Neutrophil (primary cell): Measurements from ENCODE around the gene DPM2.

Source experiments
- H3K27ac ChIP-seq: fragments of 200-600 bp; sonication (generic); 2 replicates; pipeline ENCODE4 v1.5.1; 2016; ENCODE audit warnings: mild to moderate bottlenecking, moderate library complexity
- H3K27me3 ChIP-seq: fragments of 200-600 bp; sonication (generic); 2 replicates; pipeline ENCODE4 v1.6.0; 2016; ENCODE audit warnings: mild to moderate bottlenecking
- H3K36me3 ChIP-seq: fragments of 200-600 bp; sonication (generic); 2 replicates; pipeline ENCODE4 v1.5.1; 2017
- H3K4me1 ChIP-seq, 2 experiments: fragments of 200-600 bp in 1 of 2; sonication (generic) in 1 of 2; 1 replicate in 1 of 2; 2 replicates in 1 of 2; pipeline versions ENCODE4 v1.5.1 to v1.6.1; 2013 to 2016; ENCODE audit warnings: low read depth in 1 of 2, low read length in 1 of 2, mild to moderate bottlenecking in 1 of 2, moderate library complexity in 1 of 2; ENCODE audit not compliant: control insufficient read depth in 1 of 2, insufficient read depth in 1 of 2
- H3K4me3 ChIP-seq, 2 experiments: fragments of 200-600 bp in 1 of 2; sonication (generic) in 1 of 2; 1 replicate in 1 of 2; 2 replicates in 1 of 2; pipeline ENCODE4 v1.5.1; 2013 to 2016; ENCODE audit warnings: low read depth in 1 of 2, low read length in 1 of 2, mild to moderate bottlenecking in 1 of 2, moderate library complexity in 1 of 2
- H3K9me3 ChIP-seq: fragments of 200-600 bp; sonication (generic); 2 replicates; pipeline ENCODE4 v1.5.1; 2016
- CTCF ChIP-seq: fragments of 200-600 bp; sonication (generic); IDR thresholded peaks from 2 replicates; pipeline ENCODE4 v1.5.1; 2016; ENCODE audit warnings: antibody characterized with exemption

The DPM2 gene

GRCh38 chr9:127941062-127941960, 3.7 kb upstream of the DPM2 start:
- Histone ChIP-seq H3K27me3 (no peaks in the 10 kb centered on the region), H3K9me3 (no peaks in the 10 kb centered on the region), H3K36me3 (no peaks in the 10 kb centered on the region), H3K4me3 (no peak overlapping the region), H3K27ac (no peak overlapping the region), H3K4me1 (peaks cover 24 to 35% of the 10 kb centered on the region in 2 experiments)
- TF ChIP-seq CTCF: no peak

GRCh38 chr9:127940593-127940992, 2.9 kb upstream of the DPM2 start:
- H3K27ac ChIP-seq: no peak overlapping the region
- H3K27me3 ChIP-seq: no peaks in the 10 kb centered on the region
- no peaks in the 10 kb centered on the region for H3K9me3 ChIP-seq
- no peak for TF ChIP-seq CTCF
- peaks cover under 1% of the 10 kb centered on the region for H3K36me3 ChIP-seq
- H3K4me3 ChIP-seq: no peak overlapping the region
- peaks cover 31 to 35% of the 10 kb centered on the region in 2 experiments for H3K4me1 ChIP-seq

GRCh38 chr9:127938298-127938690, 640 bp upstream of the DPM2 start:
- H3K4me1 ChIP-seq: peaks cover 26 to 32% of the 10 kb centered on the region in 2 experiments
- no peak for TF ChIP-seq CTCF
- peak overlapping the region; percentile 74 to 90 for H3K4me3 ChIP-seq
- H3K27ac ChIP-seq: no peak overlapping the region
- H3K27me3 ChIP-seq: no peaks in the 10 kb centered on the region
- H3K9me3 ChIP-seq: no peaks in the 10 kb centered on the region
- peaks cover 3% of the 10 kb centered on the region for H3K36me3 ChIP-seq

- peaks cover 1% of the 10 kb centered on the region for H3K27me3 ChIP-seq
- H3K9me3 ChIP-seq: no peaks in the 10 kb centered on the region
- H3K4me3 ChIP-seq: peak overlapping the region; percentile 74 to 90
- H3K27ac ChIP-seq: peak overlapping the region; percentile 65
- TF ChIP-seq CTCF: no peak
- H3K36me3 ChIP-seq: peaks cover 3% of the 10 kb centered on the region
- H3K4me1 ChIP-seq: peaks cover 18 to 27% of the 10 kb centered on the region in 2 experiments
Observed at GRCh38 chr9:127937056-127937387, 632 bp downstream of the DPM2 start.

GRCh38 chr9:127936347-127936852, 1.3 kb downstream of the DPM2 start:
- Histone ChIP-seq H3K36me3 (peaks cover 3% of the 10 kb centered on the region), H3K4me1 (peaks cover 18 to 27% of the 10 kb centered on the region in 2 experiments), H3K27ac (no peak overlapping the region), H3K4me3 (peak overlapping the region in 1 of 2 experiments; percentile 90), H3K9me3 (no peaks in the 10 kb centered on the region), H3K27me3 (peaks cover 7% of the 10 kb centered on the region)
- no peak for TF ChIP-seq CTCF
